Panc1 (cell line): Measurements from ENCODE around the gene CNGB1. TPM values are rescaled to one million over a fixed set of nuclear protein-coding genes. Genes with fewer than 3 reads are reported as not detected.
A peak's percentile ranks its signal among the peaks of the same experiment; 100 is the strongest.

Experiments used
- ATAC-seq: fragments of 200-7000 bp; cut with Tn5 transposase; 2 replicates; pipeline ENCODE4 v1.9.1; 2020; ENCODE audit warnings: mild to moderate bottlenecking, moderate library complexity
- BruUV-seq: library from RNA; stranded (reverse); fragments of 400-500 nt; replicated peaks from 2 replicates; lab custom pipeline; 2021; lab: Mats Ljungman, UMichigan
- CTCF ChIA-PET: fragments of 300-600 bp; sonication (Branson Sonifier 250); formaldehyde crosslinking; loops from one replicate; lab custom pipeline; 2022; ENCODE audit warnings: antibody characterized with exemption; lab: Charles Lee
- POLR2A ChIA-PET: fragments of 300-600 bp; sonication (Branson Sonifier 250); formaldehyde crosslinking; loops from one replicate; lab custom pipeline; 2022; ENCODE audit warnings: antibody characterized with exemption; lab: Charles Lee
- DNase-seq: peaks from one replicate; pipeline ENCODE4 v3.0.0-alpha.2; 2010; ENCODE audit warnings: low read depth, low spot score
- H3K27ac ChIP-seq: 2 replicates; pipeline ENCODE4 v1.5.1; 2011; ENCODE audit warnings: mild to moderate bottlenecking, low read length, inconsistent platforms
- H3K27me3 ChIP-seq: fragments of 200-500 bp; sonication (Bioruptor generic); 2 replicates; pipeline ENCODE4 v1.6.0; 2014; ENCODE audit warnings: low read length, inconsistent platforms; ENCODE audit not compliant: control insufficient read depth, insufficient read depth
- H3K36me3 ChIP-seq: fragments of 200-500 bp; sonication (Bioruptor generic); 2 replicates; pipeline ENCODE4 v1.5.1; 2014; ENCODE audit warnings: inconsistent platforms, mild to moderate bottlenecking, low read length, moderate library complexity; ENCODE audit not compliant: control insufficient read depth, insufficient read depth
- H3K4me1 ChIP-seq: 2 replicates; pipeline ENCODE4 v1.5.1; 2011; ENCODE audit warnings: inconsistent platforms, mild to moderate bottlenecking, low read length, moderate library complexity; ENCODE audit not compliant: control insufficient read depth, insufficient read depth
- H3K4me3 ChIP-seq, 2 experiments: 2 replicates each; pipeline ENCODE4 v1.5.1; 2011 to 2012; ENCODE audit warnings: low read depth in 2 of 2, low read length in 2 of 2, mild to moderate bottlenecking in 2 of 2, inconsistent platforms in 1 of 2, moderate library complexity in 1 of 2
- H3K9me3 ChIP-seq: fragments of 200-500 bp; sonication (Bioruptor generic); 2 replicates; pipeline ENCODE4 v1.5.1; 2014; ENCODE audit warnings: low read depth, mild to moderate bottlenecking, inconsistent platforms, low read length, moderate library complexity; ENCODE audit not compliant: control insufficient read depth, insufficient read depth
- CTCF ChIP-seq: fragments of 450-650 bp; IDR thresholded peaks from 2 replicates; pipeline ENCODE4 v1.5.1; 2017; ENCODE audit warnings: mild to moderate bottlenecking
- POLR2AphosphoS5 ChIP-seq: IDR thresholded peaks from 2 replicates; pipeline ENCODE4 v1.6.1; 2012; ENCODE audit warnings: mild to moderate bottlenecking, low read depth, low read length, moderate library complexity
- REST ChIP-seq, 2 experiments: IDR thresholded peaks; 2 replicates each; pipeline ENCODE4 v1.6.1; 2011 to 2012; ENCODE audit warnings: low read depth in 2 of 2, control low read depth in 1 of 2, low read length in 1 of 2, mild to moderate bottlenecking in 1 of 2, moderate library complexity in 1 of 2; ENCODE audit not compliant: insufficient read depth in 1 of 2
- SIN3A ChIP-seq: IDR thresholded peaks from 2 replicates; pipeline ENCODE4 v1.6.1; 2012; ENCODE audit warnings: low read depth, mild to moderate bottlenecking, low read length, moderate library complexity, borderline replicate concordance; ENCODE audit not compliant: insufficient read depth
- TCF7L2 ChIP-seq: IDR thresholded peaks from 2 replicates; pipeline ENCODE4 v1.6.1; 2011; ENCODE audit warnings: mild to moderate bottlenecking, low read depth, low read length, inconsistent platforms
- in situ Hi-C: cut with HindIII; loops from 2 replicates; pipeline ENCODE4 v1.10.0; 2016; ENCODE audit warnings: low sequenced_read_pairs, low pct_unique_long_range_greater_than_20kb
- intact Hi-C: fragments of 100-400 bp; cut with micrococcal nuclease; formaldehyde crosslinking; loops from one replicate; pipeline ENCODE4 v1.10.0; 2022; ENCODE audit not compliant: unreplicated experiment
- total RNA-seq: library from RNA; stranded (reverse); gene quantifications from one replicate; pipeline ENCODE4 v1.2.1, GENCODE V29; 2021; ENCODE audit not compliant: unreplicated experiment

Gene CNGB1
- total RNA-seq, 1 experiment from 2014 or later = not detected

- POLR2A ChIA-PET = no interaction called here
- BruUV-seq = no TSS peak
- intact Hi-C loops (no loop called here), in situ Hi-C loops (no loop called here)
- H3K36me3 ChIP-seq = no peaks in the 10 kb centered on the region
- H3K27ac ChIP-seq = no peak overlapping the region
- CTCF ChIA-PET = no interaction called here
- no peaks in the 10 kb centered on the region for H3K27me3 ChIP-seq
- peak; percentile 78 for ATAC-seq
- DNase-seq = no peak
- no peak for TF ChIP-seq REST (IDR thresholded peaks at IDR 0.05; ENCODE audit: insufficient read depth in 1 of 2, low read depth in 2 of 2, low read length in 1 of 2)
- no peak for TF ChIP-seq POLR2AphosphoS5
- TF ChIP-seq SIN3A = no peak
- no peak for TF ChIP-seq TCF7L2
- no peak for TF ChIP-seq CTCF
- no peak overlapping the region for H3K4me3 ChIP-seq
- peaks cover 5% of the 10 kb centered on the region; the same call in 1 of the 2 replicates for H3K4me1 ChIP-seq
- H3K9me3 ChIP-seq = no peaks in the 10 kb centered on the region
Observed at GRCh38 chr16:57994778-57995177, 23.9 kb upstream of the CNGB1 start.

- in situ Hi-C loops = no loop called here
- Histone ChIP-seq H3K27ac (no peak overlapping the region), H3K27me3 (no peaks in the 10 kb centered on the region), H3K4me3 (no peak overlapping the region), H3K36me3 (no peaks in the 10 kb centered on the region), H3K9me3 (no peaks in the 10 kb centered on the region), H3K4me1 (peaks cover 1% of the 10 kb centered on the region; the same call in 1 of the 2 replicates)
- ATAC-seq = no peak
- no TSS peak for BruUV-seq
- CTCF ChIA-PET = no interaction called here
- TF ChIP-seq TCF7L2 = no peak
- TF ChIP-seq CTCF = no peak
- intact Hi-C loops = no loop called here
- POLR2A ChIA-PET = no interaction called here
- DNase-seq = no peak
Observed at GRCh38 chr16:57994361-57994760, 23.4 kb upstream of the CNGB1 start.

- Histone ChIP-seq H3K4me3 (no peak overlapping the region), H3K9me3 (no peaks in the 10 kb centered on the region), H3K27me3 (no peaks in the 10 kb centered on the region), H3K27ac (no peak overlapping the region), H3K4me1 (no peaks in the 10 kb centered on the region), H3K36me3 (no peaks in the 10 kb centered on the region)
- POLR2A ChIA-PET = no interaction called here
- TF ChIP-seq CTCF (no peak), REST (IDR thresholded peaks at IDR 0.05; ENCODE audit: insufficient read depth in 1 of 2, low read depth in 2 of 2, low read length in 1 of 2) (no peak), POLR2AphosphoS5 (no peak), SIN3A (no peak), TCF7L2 (no peak)
- ATAC-seq = no peak
- intact Hi-C loops (no loop called here), in situ Hi-C loops (no loop called here)
- DNase-seq = no peak
- CTCF ChIA-PET = no interaction called here
- no TSS peak for BruUV-seq
Observed at GRCh38 chr16:57993897-57994296, 23.0 kb upstream of the CNGB1 start.
